Spinal cord (tissue), 10 donors: ENCODE measurements around the gene CEP164. TPM values are rescaled to one million over a fixed set of nuclear protein-coding genes. Genes with fewer than 3 reads are reported as not detected.
A peak's percentile ranks its signal among the peaks of the same experiment; 100 is the strongest.

Experiments used
- DNase-seq, 6 donors: peaks; one replicate each; pipeline versions ENCODE4 v3.0.0 to v3.0.0-alpha.2; 2013 to 2015; ENCODE audit warnings: low spot score in 6 of 6, low read depth in 4 of 6
- H3K27ac ChIP-seq: one replicate; pipeline ENCODE4 v1.5.1; 2013; ENCODE audit warnings: low read depth, low read length, control low read depth
- H3K27me3 ChIP-seq: one replicate; pipeline ENCODE4 v1.6.1; 2013; ENCODE audit warnings: low read length; ENCODE audit not compliant: control insufficient read depth, insufficient read depth
- H3K36me3 ChIP-seq: one replicate; pipeline ENCODE4 v1.6.1; 2013; ENCODE audit warnings: low read length; ENCODE audit not compliant: control insufficient read depth, insufficient read depth
- H3K4me1 ChIP-seq: one replicate; pipeline ENCODE4 v1.6.1; 2013; ENCODE audit warnings: low read length; ENCODE audit not compliant: control insufficient read depth, insufficient read depth
- H3K4me3 ChIP-seq: one replicate; pipeline ENCODE4 v1.5.1; 2013; ENCODE audit warnings: low read depth, low read length, control low read depth
- H3K9me3 ChIP-seq: one replicate; pipeline ENCODE4 v1.6.1; 2013; ENCODE audit warnings: low read length; ENCODE audit not compliant: control insufficient read depth, insufficient read depth
- WGBS: methylation state at CpG from one replicate; pipeline ENCODE4 v1.1.5; 2013; ENCODE audit warnings: missing lambda C conversion rate; ENCODE audit not compliant: insufficient coverage; 5-methylcytosine and 5-hydroxymethylcytosine counted together
- polyA plus RNA-seq, 2 donors: library from polyadenylated mRNA; unstranded; fragments of 120-200 nt; gene quantifications; one replicate each; pipeline ENCODE4 v1.2.1, GENCODE V29; 2013; ENCODE audit not compliant: insufficient read length in 2 of 2
- total RNA-seq, 2 donors: library from RNA; depleted of rRNA in 1 of 2; stranded (reverse); fragments of 120-200 nt in 1 of 2; fragments of >200 nt in 1 of 2; gene quantifications; one replicate each; pipeline versions ENCODE4 v1.2.3 to v1.2.4, GENCODE V29; 2013 to 2014
- donor health status: healthy.

CEP164 gene
- total and polyA plus RNA-seq, 4 donors, result 15.3 to 41.3 (median 29.7) TPM

GRCh38 chr11:117438371-117439000 is 110.8 kb downstream of the CEP164 start:
- 80% methylated on average over 10 of the region's 17 CpGs for WGBS
- H3K27me3 ChIP-seq, result peaks cover 6% of the 10 kb centered on the region
- H3K27ac ChIP-seq, result no peak overlapping the region
- H3K4me3 ChIP-seq, result no peak overlapping the region
- DNase-seq, result no peak
- no peaks in the 10 kb centered on the region for H3K9me3 ChIP-seq
- H3K36me3 ChIP-seq, result peaks cover 73% of the 10 kb centered on the region
- H3K4me1 ChIP-seq, result peaks cover 4% of the 10 kb centered on the region

GRCh38 chr11:117439256-117439655 is 111.6 kb downstream of the CEP164 start:
- Histone ChIP-seq H3K27me3 (peaks cover 9% of the 10 kb centered on the region), H3K36me3 (peaks cover 73% of the 10 kb centered on the region), H3K27ac (no peak overlapping the region), H3K4me3 (no peak overlapping the region), H3K4me1 (peaks cover 12% of the 10 kb centered on the region), H3K9me3 (no peaks in the 10 kb centered on the region)
- WGBS, result 90% methylated on average over 12 of the region's 13 CpGs
- DNase-seq, result no peak

GRCh38 chr11:117440258-117440657 is 112.6 kb downstream of the CEP164 start:
- H3K27ac ChIP-seq, result no peak overlapping the region
- DNase-seq, result no peak

GRCh38 chr11:117441146-117441975 is 113.7 kb downstream of the CEP164 start:
- no peak overlapping the region for H3K27ac ChIP-seq
- peaks cover 66% of the 10 kb centered on the region for H3K36me3 ChIP-seq
- H3K27me3 ChIP-seq, result peaks cover 13% of the 10 kb centered on the region
- no peaks in the 10 kb centered on the region for H3K9me3 ChIP-seq
- WGBS, result 89% methylated on average over 14 of the region's 14 CpGs
- no peak overlapping the region for H3K4me3 ChIP-seq
- H3K4me1 ChIP-seq, result peaks cover 24% of the 10 kb centered on the region
- DNase-seq, result no peak

More at GRCh38 chr11:117440258-117440657, 112.6 kb downstream of the CEP164 start:
- H3K4me3 ChIP-seq, result no peak overlapping the region
- peaks cover 13% of the 10 kb centered on the region for H3K27me3 ChIP-seq
- WGBS, result 92% methylated on average over 7 of the region's 8 CpGs
- H3K36me3 ChIP-seq, result peaks cover 74% of the 10 kb centered on the region
- no peaks in the 10 kb centered on the region for H3K9me3 ChIP-seq
- peaks cover 22% of the 10 kb centered on the region for H3K4me1 ChIP-seq

DNA sequence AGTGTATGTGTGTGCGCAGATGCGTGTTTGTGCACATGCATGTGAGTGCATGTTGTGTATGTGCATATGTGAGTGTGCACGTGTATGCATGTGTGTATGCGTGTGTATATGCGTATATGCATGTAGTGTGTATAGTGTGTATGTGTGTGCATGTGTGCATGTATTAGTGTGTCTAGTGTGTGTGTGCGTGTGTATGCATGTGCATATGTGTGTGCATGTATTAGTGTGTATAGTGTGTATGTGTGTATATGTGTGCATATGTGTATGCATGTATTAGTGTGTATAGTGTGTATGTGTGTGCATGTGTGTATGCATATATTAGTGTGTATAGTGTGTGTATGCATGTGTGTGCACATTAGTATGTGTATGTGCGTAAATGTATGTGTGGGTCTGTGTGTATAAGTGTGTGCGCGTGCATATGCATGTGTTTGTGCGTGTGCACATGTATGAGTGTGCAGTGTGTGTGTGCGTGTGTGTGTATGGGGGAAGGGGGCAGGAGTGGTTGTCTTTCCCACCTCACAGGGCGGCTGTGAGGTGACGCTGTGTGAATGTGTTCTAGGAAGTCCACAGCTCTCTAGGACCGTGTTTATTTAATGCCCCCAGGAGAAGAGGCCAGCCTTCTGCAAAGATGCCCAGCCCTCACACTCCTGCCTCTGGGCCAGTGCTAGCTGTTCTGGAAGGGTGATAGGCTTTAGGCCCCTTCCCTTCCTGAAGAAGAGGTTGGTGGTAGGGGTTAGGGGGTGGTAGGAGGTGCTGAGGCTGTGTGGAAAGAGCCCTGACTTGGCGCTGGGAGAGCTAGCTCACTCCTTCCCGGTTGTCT is 114.6 kb downstream of the CEP164 start:
- Histone ChIP-seq H3K36me3 (peaks cover 59% of the 10 kb centered on the region), H3K27ac (no peak overlapping the region), H3K9me3 (no peaks in the 10 kb centered on the region), H3K4me1 (peaks cover 24% of the 10 kb centered on the region), H3K4me3 (no peak overlapping the region), H3K27me3 (peaks cover 13% of the 10 kb centered on the region)
- DNase-seq, result no peak
- WGBS, result 99% methylated on average over 15 of the region's 16 CpGs

GRCh38 chr11:117442869-117443239 is 115.2 kb downstream of the CEP164 start:
- H3K27ac ChIP-seq, result no peak overlapping the region
- H3K27me3 ChIP-seq, result peaks cover 13% of the 10 kb centered on the region
- peaks cover 24% of the 10 kb centered on the region for H3K4me1 ChIP-seq
- H3K4me3 ChIP-seq, result no peak overlapping the region
- 70% methylated on average over 12 of the region's 12 CpGs for WGBS
- DNase-seq, result no peak
- H3K9me3 ChIP-seq, result no peaks in the 10 kb centered on the region
- H3K36me3 ChIP-seq, result peaks cover 53% of the 10 kb centered on the region

- Histone ChIP-seq H3K4me3 (no peak overlapping the region), H3K9me3 (no peaks in the 10 kb centered on the region), H3K27me3 (peaks cover 13% of the 10 kb centered on the region), H3K27ac (no peak overlapping the region), H3K36me3 (peaks cover 51% of the 10 kb centered on the region), H3K4me1 (peaks cover 24% of the 10 kb centered on the region)
- DNase-seq, result peak in 3 of 6 donors; percentile 46 to 89 (median 83)
- WGBS, result 33% methylated on average over 35 of the region's 38 CpGs
Observed at GRCh38 chr11:117443266-117444186, 115.9 kb downstream of the CEP164 start.

- Histone ChIP-seq H3K27ac (no peak overlapping the region), H3K9me3 (no peaks in the 10 kb centered on the region), H3K27me3 (peaks cover 13% of the 10 kb centered on the region), H3K36me3 (peaks cover 46% of the 10 kb centered on the region), H3K4me3 (no peak overlapping the region), H3K4me1 (peaks cover 24% of the 10 kb centered on the region)
- 94% methylated on average over 2 of the region's 8 CpGs for WGBS
- no peak for DNase-seq
Observed at GRCh38 chr11:117444256-117444655, 116.6 kb downstream of the CEP164 start.
